Pons (tissue), 1 donor: ENCODE data around the gene PFKFB2.

Experiments used
- DNase-seq: peaks from one replicate; pipeline ENCODE4 v3.0.0-alpha.2; 2016; ENCODE audit warnings: low spot score

The PFKFB2 gene

GRCh38 chr1:207088701-207089626, 35.9 kb downstream of the PFKFB2 start, which contains the start of gene C4BPB:
TSS of gene C4BPB (plus strand) at chr1:207088860. CDS start at chr1:207089532, 672 bp downstream.
- DNase-seq: no peak

GRCh38 chr1:207089627-207090355, 36.7 kb downstream of the PFKFB2 start:
- DNase-seq: no peak

- no peak for DNase-seq
These were observed 38.3 kb downstream of the PFKFB2 start for GRCh38 chr1:207091200-207091908.

GRCh38 chr1:207093944-207094343, 40.9 kb downstream of the PFKFB2 start:
- DNase-seq: no peak

GRCh38 chr1:207097871-207098324, 44.8 kb downstream of the PFKFB2 start:
- DNase-seq: no peak

- DNase-seq: no peak
These were observed 48.6 kb downstream of the PFKFB2 start for GRCh38 chr1:207101720-207102119.

GRCh38 chr1:207102146-207102545, 49.1 kb downstream of the PFKFB2 start:
- no peak for DNase-seq

GRCh38 chr1:207102659-207103058, 49.6 kb downstream of the PFKFB2 start:
- no peak for DNase-seq

GRCh38 chr1:207103892-207104373, 50.9 kb downstream of the PFKFB2 start, which contains the start of gene C4BPA:
TSS of gene C4BPA (plus strand) at chr1:207104233. CDS start at chr1:207113026, 8,793 bp downstream.
- DNase-seq: no peak

GRCh38 chr1:207109004-207109403, 55.9 kb downstream of the PFKFB2 start:
- no peak for DNase-seq

GRCh38 chr1:207112616-207113296, 59.7 kb downstream of the PFKFB2 start:
- no peak for DNase-seq

GRCh38 chr1:207115269-207115668, 62.2 kb downstream of the PFKFB2 start:
- no peak for DNase-seq

GRCh38 chr1:207124389-207124788, 71.3 kb downstream of the PFKFB2 start:
- no peak for DNase-seq

GRCh38 chr1:207128336-207128921, 75.4 kb downstream of the PFKFB2 start:
- DNase-seq: no peak

- DNase-seq: no peak
These were observed 76.0 kb downstream of the PFKFB2 start for GRCh38 chr1:207129053-207129452.
